HEK293 (cell line): ENCODE results near the gene COMMD4.
A peak's percentile ranks its signal among the peaks of the same experiment; 100 is the strongest.

Experiments used
- CTCF ChIA-PET: fragments of 350-600 bp; formaldehyde crosslinking; extraction: SDS; loops from one replicate; lab custom pipeline; 2021; ENCODE audit warnings: antibody characterized with exemption; lab: Yijun Ruan, JAX
- POLR2A ChIA-PET: fragments of 300-600 bp; formaldehyde crosslinking; extraction: SDS; loops from one replicate; lab custom pipeline; 2020; ENCODE audit warnings: antibody characterized with exemption, inconsistent platforms; lab: Yijun Ruan, JAX
- H3K27ac ChIP-seq: fragments of 200-500 bp; sonication (Bioruptor generic); 2 replicates; pipeline ENCODE4 v1.5.1; 2014; ENCODE audit warnings: low read depth, low read length, control low read depth, inconsistent platforms; ENCODE audit errors: extremely low read depth
- H3K36me3 ChIP-seq, 2 experiments: fragments of 200-500 bp in 1 of 2; sonication (Bioruptor generic) in 1 of 2; 1 replicate in 1 of 2; 2 replicates in 1 of 2; pipeline ENCODE4 v1.5.1; 2014 to 2017; ENCODE audit warnings: inconsistent platforms in 2 of 2, low read length in 2 of 2; ENCODE audit not compliant: control insufficient read depth in 2 of 2, insufficient read depth in 1 of 2
- H3K4me1 ChIP-seq: fragments of 200-500 bp; sonication (Bioruptor generic); 2 replicates; pipeline ENCODE4 v1.5.1; 2014; ENCODE audit warnings: mild to moderate bottlenecking, low read length, inconsistent platforms; ENCODE audit not compliant: control insufficient read depth, insufficient read depth
- H3K4me3 ChIP-seq: 2 replicates; pipeline ENCODE4 v1.5.1; 2011; ENCODE audit warnings: low read depth, mild to moderate bottlenecking, control low read depth, low read length, moderate library complexity
- H3K9me3 ChIP-seq: fragments of 200-500 bp; sonication (Bioruptor generic); 2 replicates; pipeline ENCODE4 v1.5.1; 2014; ENCODE audit warnings: low read depth, low read length, inconsistent platforms; ENCODE audit not compliant: control insufficient read depth, insufficient read depth
- GLI4 ChIP-seq: fragments of 450-650 bp; formaldehyde crosslinking; IDR thresholded peaks from 2 replicates; pipeline ENCODE4 v1.5.1; 2016; ENCODE audit warnings: missing biosample characterization, missing genetic modification characterization
- HOXA7 ChIP-seq: sonication (generic); formaldehyde crosslinking; IDR thresholded peaks from 2 replicates; pipeline ENCODE4 v1.8.1; 2022; ENCODE audit warnings: missing genetic modification reagents, borderline replicate concordance
- KLF1 ChIP-seq: fragments of 450-650 bp; formaldehyde crosslinking; IDR thresholded peaks from 2 replicates; pipeline ENCODE4 v1.5.1; 2016; ENCODE audit warnings: missing biosample characterization, missing genetic modification characterization
- MZF1 ChIP-seq: fragments of 450-650 bp; formaldehyde crosslinking; IDR thresholded peaks from 2 replicates; pipeline ENCODE4 v1.5.1; 2017; ENCODE audit warnings: missing biosample characterization, missing genetic modification characterization, borderline replicate concordance
- SP3 ChIP-seq: fragments of 450-650 bp; formaldehyde crosslinking; IDR thresholded peaks from 2 replicates; pipeline ENCODE4 v1.5.1; 2016; ENCODE audit warnings: missing biosample characterization, missing genetic modification characterization
- ZBTB1 ChIP-seq: fragments of 450-650 bp; formaldehyde crosslinking; IDR thresholded peaks from 2 replicates; pipeline ENCODE4 v1.5.1; 2016; ENCODE audit warnings: missing biosample characterization, missing genetic modification characterization
- ZBTB20 ChIP-seq: fragments of 450-650 bp; formaldehyde crosslinking; IDR thresholded peaks from 2 replicates; pipeline ENCODE4 v1.5.1; 2016; ENCODE audit warnings: missing biosample characterization, missing genetic modification characterization
- ZFP37 ChIP-seq: fragments of 450-650 bp; formaldehyde crosslinking; IDR thresholded peaks from 2 replicates; pipeline ENCODE4 v1.5.1; 2016; ENCODE audit warnings: missing biosample characterization, missing genetic modification characterization
- ZIC2 ChIP-seq: fragments of 450-650 bp; formaldehyde crosslinking; IDR thresholded peaks from 2 replicates; pipeline ENCODE4 v1.5.1; 2016; ENCODE audit warnings: missing biosample characterization, missing genetic modification characterization
- ZNF223 ChIP-seq: fragments of 450-650 bp; formaldehyde crosslinking; IDR thresholded peaks from 2 replicates; pipeline ENCODE4 v1.5.1; 2016; ENCODE audit warnings: missing biosample characterization, missing genetic modification characterization
- ZNF354C ChIP-seq: fragments of 450-650 bp; formaldehyde crosslinking; IDR thresholded peaks from 2 replicates; pipeline ENCODE4 v1.5.1; 2016; ENCODE audit warnings: missing biosample characterization, missing genetic modification characterization, low read depth, borderline replicate concordance
- ZNF37A ChIP-seq: fragments of 450-650 bp; IDR thresholded peaks from 2 replicates; pipeline ENCODE4 v1.5.1; 2018; ENCODE audit warnings: missing biosample characterization, missing genetic modification characterization
- ZNF394 ChIP-seq: fragments of 450-650 bp; formaldehyde crosslinking; IDR thresholded peaks from 2 replicates; pipeline ENCODE4 v1.5.1; 2016; ENCODE audit warnings: missing biosample characterization, missing genetic modification characterization, mild to moderate bottlenecking, moderate library complexity, borderline replicate concordance
- ZNF521 ChIP-seq: fragments of 450-650 bp; formaldehyde crosslinking; IDR thresholded peaks from 2 replicates; pipeline ENCODE4 v1.5.1; 2017; ENCODE audit warnings: missing biosample characterization, mild to moderate bottlenecking, missing genetic modification characterization
- ZNF571 ChIP-seq: fragments of 450-650 bp; formaldehyde crosslinking; IDR thresholded peaks from 2 replicates; pipeline ENCODE4 v1.5.0; 2017; ENCODE audit warnings: missing biosample characterization, missing genetic modification characterization
- ZNF585B ChIP-seq: fragments of 450-650 bp; formaldehyde crosslinking; IDR thresholded peaks from 2 replicates; pipeline ENCODE4 v1.5.1; 2016; ENCODE audit warnings: missing biosample characterization, missing genetic modification characterization
- ZNF621 ChIP-seq: fragments of 450-650 bp; formaldehyde crosslinking; IDR thresholded peaks from 2 replicates; pipeline ENCODE4 v1.5.1; 2017; ENCODE audit warnings: missing biosample characterization, missing genetic modification characterization
- ZNF768 ChIP-seq: fragments of 450-650 bp; formaldehyde crosslinking; IDR thresholded peaks from 2 replicates; pipeline ENCODE4 v1.5.1; 2018; ENCODE audit warnings: missing biosample characterization, mild to moderate bottlenecking, missing genetic modification characterization
- ZNF776 ChIP-seq: fragments of 450-650 bp; formaldehyde crosslinking; IDR thresholded peaks from 2 replicates; pipeline ENCODE4 v1.5.0; 2017; ENCODE audit warnings: missing biosample characterization, missing genetic modification characterization, borderline replicate concordance
- ZNF785 ChIP-seq: fragments of 450-650 bp; formaldehyde crosslinking; IDR thresholded peaks from 2 replicates; pipeline ENCODE4 v1.5.1; 2016; ENCODE audit warnings: missing biosample characterization, missing genetic modification characterization
- ZNF791 ChIP-seq: fragments of 450-650 bp; formaldehyde crosslinking; IDR thresholded peaks from 2 replicates; pipeline ENCODE4 v1.5.1; 2016; ENCODE audit warnings: missing biosample characterization, missing genetic modification characterization
- ZSCAN23 ChIP-seq: fragments of 450-650 bp; formaldehyde crosslinking; IDR thresholded peaks from 2 replicates; pipeline ENCODE4 v1.5.1; 2016; ENCODE audit warnings: missing biosample characterization, missing genetic modification characterization
- TF ChIP-seq, protein P1 (sequence below): fragments of 450-650 bp; formaldehyde crosslinking; IDR thresholded peaks from 2 replicates; pipeline ENCODE4 v1.5.1; 2016; ENCODE audit warnings: missing biosample characterization, missing genetic modification characterization
- TF ChIP-seq, protein P2 (sequence below): fragments of 450-650 bp; formaldehyde crosslinking; IDR thresholded peaks from 2 replicates; pipeline ENCODE4 v1.5.1; 2017; ENCODE audit warnings: missing biosample characterization, missing genetic modification characterization

The COMMD4 gene

DNA sequence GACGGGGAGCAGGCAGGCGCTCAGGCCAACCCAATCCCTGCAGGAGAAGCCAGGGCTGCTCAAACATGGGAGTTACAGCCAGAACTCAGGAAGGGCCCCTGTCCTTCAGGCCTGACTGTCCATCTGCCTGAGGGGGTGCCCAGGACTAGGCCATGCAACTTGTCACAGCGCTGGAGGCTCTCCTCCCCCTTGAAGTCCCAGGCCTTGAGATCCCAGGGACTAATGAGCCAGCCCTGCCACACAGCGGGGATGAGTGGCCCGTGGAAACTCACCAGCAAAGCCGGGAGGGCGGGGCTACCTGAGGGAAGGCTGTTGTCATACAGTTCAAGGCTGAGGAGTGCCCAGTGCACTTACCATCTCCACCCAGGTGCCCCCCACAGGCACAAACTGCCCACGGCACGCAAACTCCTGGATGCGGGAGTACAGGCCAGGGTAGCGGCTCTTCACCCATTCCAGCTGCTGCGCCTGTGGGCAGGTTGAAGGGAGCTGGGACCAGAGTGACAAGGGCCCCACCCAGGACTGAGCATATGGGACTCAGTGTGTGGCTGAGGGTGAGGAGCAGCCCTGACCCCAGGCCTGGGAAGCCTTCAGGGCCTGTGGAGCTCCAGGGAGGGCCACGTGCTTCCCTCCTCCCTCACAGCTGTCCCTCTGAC lies 26.3 kb downstream of the COMMD4 start:
- TF ChIP-seq ZNF354C (tag by site-specific recombination) (no peak), ZNF791 (tag by site-specific recombination) (no peak), ZBTB20 (peak; percentile 82; the same call in 1 of the 2 replicates), ZNF37A (tag by site-specific recombination) (no peak), ZNF621 (no peak), KLF1 (tag by site-specific recombination) (0 out of 2 replicates have a peak, but pooled peaks have one; percentile 25)
- TF ChIP-seq, all 188 proteins: peak for 2

DNA sequence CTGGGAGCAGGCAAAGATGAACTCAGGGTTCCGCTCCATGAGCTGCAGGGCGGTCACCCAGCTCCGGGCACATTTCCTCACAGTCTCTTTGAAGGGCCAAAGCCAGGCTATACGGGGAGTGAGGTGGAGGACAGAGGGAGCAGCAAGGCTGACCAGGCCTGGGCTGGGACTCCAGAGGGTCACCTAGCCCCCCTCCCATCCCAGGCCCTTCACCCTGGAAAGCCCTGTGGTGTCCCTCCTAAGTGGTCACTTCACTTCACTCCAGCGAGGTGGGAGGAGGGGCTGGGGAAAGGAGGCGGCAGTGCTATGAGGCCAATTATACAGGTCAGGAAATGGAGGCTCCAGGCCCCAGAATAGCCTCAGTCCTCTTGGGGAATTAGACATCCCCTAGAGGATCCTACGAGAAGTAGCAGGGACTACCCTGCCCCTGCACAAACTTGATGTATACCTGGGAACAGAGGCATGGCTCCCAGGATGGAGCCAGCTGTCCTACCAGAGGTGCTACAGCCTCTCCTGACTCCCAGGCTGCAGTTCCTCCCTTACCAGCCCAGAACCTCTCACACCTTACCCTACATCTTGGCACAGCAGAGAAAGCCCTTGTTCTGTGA lies 26.9 kb downstream of the COMMD4 start:
- TF ChIP-seq ZSCAN23, result no peak
- TF ChIP-seq, protein P1, sequence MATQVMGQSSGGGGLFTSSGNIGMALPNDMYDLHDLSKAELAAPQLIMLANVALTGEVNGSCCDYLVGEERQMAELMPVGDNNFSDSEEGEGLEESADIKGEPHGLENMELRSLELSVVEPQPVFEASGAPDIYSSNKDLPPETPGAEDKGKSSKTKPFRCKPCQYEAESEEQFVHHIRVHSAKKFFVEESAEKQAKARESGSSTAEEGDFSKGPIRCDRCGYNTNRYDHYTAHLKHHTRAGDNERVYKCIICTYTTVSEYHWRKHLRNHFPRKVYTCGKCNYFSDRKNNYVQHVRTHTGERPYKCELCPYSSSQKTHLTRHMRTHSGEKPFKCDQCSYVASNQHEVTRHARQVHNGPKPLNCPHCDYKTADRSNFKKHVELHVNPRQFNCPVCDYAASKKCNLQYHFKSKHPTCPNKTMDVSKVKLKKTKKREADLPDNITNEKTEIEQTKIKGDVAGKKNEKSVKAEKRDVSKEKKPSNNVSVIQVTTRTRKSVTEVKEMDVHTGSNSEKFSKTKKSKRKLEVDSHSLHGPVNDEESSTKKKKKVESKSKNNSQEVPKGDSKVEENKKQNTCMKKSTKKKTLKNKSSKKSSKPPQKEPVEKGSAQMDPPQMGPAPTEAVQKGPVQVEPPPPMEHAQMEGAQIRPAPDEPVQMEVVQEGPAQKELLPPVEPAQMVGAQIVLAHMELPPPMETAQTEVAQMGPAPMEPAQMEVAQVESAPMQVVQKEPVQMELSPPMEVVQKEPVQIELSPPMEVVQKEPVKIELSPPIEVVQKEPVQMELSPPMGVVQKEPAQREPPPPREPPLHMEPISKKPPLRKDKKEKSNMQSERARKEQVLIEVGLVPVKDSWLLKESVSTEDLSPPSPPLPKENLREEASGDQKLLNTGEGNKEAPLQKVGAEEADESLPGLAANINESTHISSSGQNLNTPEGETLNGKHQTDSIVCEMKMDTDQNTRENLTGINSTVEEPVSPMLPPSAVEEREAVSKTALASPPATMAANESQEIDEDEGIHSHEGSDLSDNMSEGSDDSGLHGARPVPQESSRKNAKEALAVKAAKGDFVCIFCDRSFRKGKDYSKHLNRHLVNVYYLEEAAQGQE (tag by site-specific recombination), result no peak
- peaks cover 11 to 78% of the 10 kb centered on the region in 2 experiments; a peak in 2 of 3 replicates for H3K36me3 ChIP-seq
- H3K4me1 ChIP-seq, result peaks cover 4% of the 10 kb centered on the region; the same call in 1 of the 2 replicates
- no peak overlapping the region for H3K27ac ChIP-seq
- no peak overlapping the region for H3K4me3 ChIP-seq
- H3K9me3 ChIP-seq, result no peaks in the 10 kb centered on the region
- CTCF ChIA-PET, result no interaction called here
- POLR2A ChIA-PET, result interaction anchor here (0.8 to 1.6 kb wide), 2 partner anchors 9 to 93 kb away, joined by 3 read pairs; no protein-coding TSS in a partner anchor

More for the DNA sequence above, 26.3 kb downstream of the COMMD4 start:
- H3K27ac ChIP-seq, result no peak overlapping the region
- peaks cover 11 to 75% of the 10 kb centered on the region in 2 experiments; a peak in 2 of 3 replicates for H3K36me3 ChIP-seq
- H3K9me3 ChIP-seq, result no peaks in the 10 kb centered on the region
- no peak overlapping the region for H3K4me3 ChIP-seq
- CTCF ChIA-PET, result no interaction called here
- no peaks in the 10 kb centered on the region for H3K4me1 ChIP-seq
- POLR2A ChIA-PET, result interaction anchor here (0.6 to 0.8 kb wide), 2 partner anchors 93 to 811 kb away, joined by 3 to 4 read pairs; no protein-coding TSS in a partner anchor

DNA sequence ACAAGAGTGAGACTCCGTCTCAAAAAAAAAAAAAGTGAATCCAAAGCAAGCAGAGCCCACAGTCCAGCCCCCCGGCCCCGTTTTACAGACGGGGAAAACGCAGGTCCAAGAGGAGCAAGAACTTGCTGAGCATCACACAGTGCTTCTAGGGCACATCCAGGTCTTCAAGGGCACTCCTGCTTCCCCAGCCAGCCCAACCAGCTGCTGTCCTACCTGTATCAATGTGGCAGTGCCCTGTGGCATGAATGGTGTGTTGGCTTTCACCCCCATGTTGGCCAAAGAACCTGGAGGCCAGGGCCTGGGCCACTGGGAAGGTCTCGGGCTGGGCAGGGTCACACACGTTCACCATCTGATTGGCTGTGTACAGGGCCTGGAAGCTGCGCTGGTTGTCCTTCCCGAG lies 27.9 kb downstream of the COMMD4 start:
- H3K9me3 ChIP-seq, result no peaks in the 10 kb centered on the region
- H3K27ac ChIP-seq, result no peak overlapping the region
- ChIA-PET POLR2A (interaction anchor here (1.6 kb wide), 1 partner anchor 10 kb away, joined by 3 read pairs; no protein-coding TSS in a partner anchor), CTCF (no interaction called here)
- TF ChIP-seq SP3 (tag by site-specific recombination) (no peak), ZNF521 (tag by site-specific recombination) (no peak), HOXA7 (no peak), ZNF768 (tag by site-specific recombination) (no peak), ZBTB1 (tag by site-specific recombination) (no peak), ZIC2 (tag by site-specific recombination) (no peak)
- peaks cover 11 to 68% of the 10 kb centered on the region in 2 experiments; a peak in 2 of 3 replicates for H3K36me3 ChIP-seq
- H3K4me3 ChIP-seq, result no peak overlapping the region
- H3K4me1 ChIP-seq, result peaks cover 4% of the 10 kb centered on the region; the same call in 1 of the 2 replicates

DNA sequence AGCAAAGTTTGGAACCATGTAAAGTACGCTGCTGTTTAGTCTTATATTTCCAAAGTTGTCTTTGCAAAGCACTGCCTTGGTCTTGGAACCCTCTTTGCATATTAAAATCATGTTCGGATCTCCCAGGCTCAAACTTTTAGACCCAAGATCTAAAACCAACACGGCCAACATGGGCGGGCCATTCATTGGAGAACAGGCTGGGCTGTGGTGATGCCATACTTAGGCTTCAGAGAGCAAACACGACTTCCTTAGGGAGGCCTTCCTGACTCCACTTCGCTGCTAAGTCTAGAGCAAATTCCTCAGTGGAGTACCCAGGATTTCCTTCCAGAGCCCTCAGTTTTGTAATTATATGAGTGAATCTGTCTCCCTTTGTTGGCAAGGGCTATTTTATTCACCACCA lies 29.0 kb downstream of the COMMD4 start:
- peaks cover 12 to 59% of the 10 kb centered on the region in 2 experiments; a peak in 2 of 3 replicates for H3K36me3 ChIP-seq
- CTCF ChIA-PET, result interaction anchor here (0.7 kb wide), 1 partner anchor 87 kb away, joined by 4 read pairs; the partner anchor contains the start of gene SIN3A
- POLR2A ChIA-PET, result no interaction called here
- H3K4me3 ChIP-seq, result no peak overlapping the region
- H3K27ac ChIP-seq, result no peak overlapping the region
- peaks cover 8% of the 10 kb centered on the region for H3K4me1 ChIP-seq
- H3K9me3 ChIP-seq, result no peaks in the 10 kb centered on the region
- TF ChIP-seq ZIC2 (tag by site-specific recombination), result no peak
- TF ChIP-seq ZNF223 (tag by site-specific recombination), result no peak
- TF ChIP-seq ZNF571, result no peak
- no peak for TF ChIP-seq ZNF394 (tag by site-specific recombination)
- TF ChIP-seq ZFP37 (tag by site-specific recombination), result no peak
- no peak for TF ChIP-seq GLI4
- TF ChIP-seq ZSCAN23, result no peak
- no peak for TF ChIP-seq ZNF776 (tag by site-specific recombination)
- no peak for TF ChIP-seq MZF1 (tag by site-specific recombination)
- TF ChIP-seq, protein P2, sequence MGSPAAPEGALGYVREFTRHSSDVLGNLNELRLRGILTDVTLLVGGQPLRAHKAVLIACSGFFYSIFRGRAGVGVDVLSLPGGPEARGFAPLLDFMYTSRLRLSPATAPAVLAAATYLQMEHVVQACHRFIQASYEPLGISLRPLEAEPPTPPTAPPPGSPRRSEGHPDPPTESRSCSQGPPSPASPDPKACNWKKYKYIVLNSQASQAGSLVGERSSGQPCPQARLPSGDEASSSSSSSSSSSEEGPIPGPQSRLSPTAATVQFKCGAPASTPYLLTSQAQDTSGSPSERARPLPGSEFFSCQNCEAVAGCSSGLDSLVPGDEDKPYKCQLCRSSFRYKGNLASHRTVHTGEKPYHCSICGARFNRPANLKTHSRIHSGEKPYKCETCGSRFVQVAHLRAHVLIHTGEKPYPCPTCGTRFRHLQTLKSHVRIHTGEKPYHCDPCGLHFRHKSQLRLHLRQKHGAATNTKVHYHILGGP (tag by site-specific recombination), result no peak
- no peak for TF ChIP-seq ZNF585B (tag by site-specific recombination)
- TF ChIP-seq ZNF785 (tag by site-specific recombination), result no peak
